ENCODE measurements around the gene RNASE3.
"Not testable (repeated sequence)": the region's sequence is repeated elsewhere in the genome, so short reads cannot be mapped to it uniquely, and the experiment has no call there.

RNASE3 gene

GRCh38 chr14:20891126-20891825, at the start of gene RNASE3:
Gene RNASE3 (plus strand): TSS chr14:20891385. CDS start chr14:20891687, 302 bp downstream.
- not testable (repeated sequence) for DNase-seq

- no peak for DNase-seq
Measured at GRCh38 chr14:20846560-20846959, 44.6 kb upstream of the RNASE3 start.

GRCh38 chr14:20848316-20848954, 42.8 kb upstream of the RNASE3 start:
- no peak for DNase-seq

- no peak for DNase-seq
Measured at GRCh38 chr14:20848955-20849570, 42.1 kb upstream of the RNASE3 start.

- no peak for DNase-seq
Measured at GRCh38 chr14:20853042-20853441, 38.1 kb upstream of the RNASE3 start.

GRCh38 chr14:20855652-20856291, 35.4 kb upstream of the RNASE3 start:
- DNase-seq: peak; percentile 68

GRCh38 chr14:20857207-20857606, 34.0 kb upstream of the RNASE3 start:
- DNase-seq: no peak

- DNase-seq: peak; percentile 72
Measured at GRCh38 chr14:20857630-20858261, 33.4 kb upstream of the RNASE3 start.

GRCh38 chr14:20866194-20866593, 25.0 kb upstream of the RNASE3 start:
- DNase-seq: no peak

GRCh38 chr14:20866963-20867362, 24.2 kb upstream of the RNASE3 start:
- no peak for DNase-seq

- peak; percentile 71 for DNase-seq
Measured at GRCh38 chr14:20873370-20874177, 17.6 kb upstream of the RNASE3 start.

- DNase-seq: no peak
Measured at GRCh38 chr14:20877016-20877415, 14.2 kb upstream of the RNASE3 start.

GRCh38 chr14:20878695-20879094, 12.5 kb upstream of the RNASE3 start:
- no peak for DNase-seq

- not testable (repeated sequence) for DNase-seq
Measured at GRCh38 chr14:20881229-20881628, 10.0 kb upstream of the RNASE3 start.

- DNase-seq: not testable (repeated sequence)
Measured at GRCh38 chr14:20882787-20883186, 8.4 kb upstream of the RNASE3 start.

- not testable (repeated sequence) for DNase-seq
Measured at GRCh38 chr14:20888411-20888810, 2.8 kb upstream of the RNASE3 start.

GRCh38 chr14:20895322-20895721, 4.1 kb downstream of the RNASE3 start:
- DNase-seq: not testable (repeated sequence)

GRCh38 chr14:20904393-20905029, 13.3 kb downstream of the RNASE3 start:
- no peak for DNase-seq

GRCh38 chr14:20905676-20906075, 14.5 kb downstream of the RNASE3 start:
- no peak for DNase-seq

- DNase-seq: no peak
Measured at GRCh38 chr14:20907214-20907613, 16.0 kb downstream of the RNASE3 start.

GRCh38 chr14:20910822-20911221, 19.6 kb downstream of the RNASE3 start:
- DNase-seq: not testable (repeated sequence)

Data from CD4-positive, alpha-beta T cell treated with Interleukin-10 for 1 hour (primary cell).